Kidney (tissue), 14 donors: Measurements from ENCODE around the gene LSM3. TPM values are rescaled to one million over a fixed set of nuclear protein-coding genes. Genes with fewer than 3 reads are reported as not detected.

Experiments used
- DNase-seq, 5 donors: peaks; one replicate each; pipeline ENCODE4 v3.0.0-alpha.2; 2013 to 2020
- FAIRE-seq: peaks from 2 replicates; lab custom pipeline; 2012; peaks lifted over from hg19 to GRCh38; lab: Jason Lieb, UNC
- H3K27ac ChIP-seq, 2 donors: one replicate each; pipeline ENCODE4 v1.7.0; 2013; ENCODE audit warnings: low read depth in 2 of 2, low read length in 2 of 2, inconsistent platforms in 1 of 2
- H3K27me3 ChIP-seq: one replicate; pipeline ENCODE4 v1.7.1; 2013; ENCODE audit warnings: low read length, inconsistent platforms; ENCODE audit not compliant: control insufficient read depth, insufficient read depth
- H3K36me3 ChIP-seq, 3 donors: one replicate each; pipeline versions ENCODE4 v1.7.0 to v1.7.1; 2013; ENCODE audit warnings: low read length in 3 of 3, control low read depth in 1 of 3, inconsistent platforms in 1 of 3; ENCODE audit not compliant: insufficient read depth in 3 of 3, control insufficient read depth in 2 of 3
- H3K4me1 ChIP-seq, 3 donors: one replicate each; pipeline versions ENCODE4 v1.7.0 to v1.7.1; 2013; ENCODE audit warnings: low read length in 3 of 3, inconsistent platforms in 1 of 3, low read depth in 1 of 3; ENCODE audit not compliant: control insufficient read depth in 2 of 3, insufficient read depth in 2 of 3
- H3K4me3 ChIP-seq, 3 donors: one replicate each; pipeline versions ENCODE4 v1.7.0 to v1.8.1; 2013; ENCODE audit warnings: low read length in 3 of 3, control low read depth in 1 of 3, inconsistent platforms in 1 of 3
- H3K9ac ChIP-seq, 3 donors: one replicate each; pipeline versions ENCODE4 v1.7.0 to v1.7.1; 2013; ENCODE audit warnings: low read length in 3 of 3, control low read depth in 1 of 3, inconsistent platforms in 1 of 3
- H3K9me3 ChIP-seq, 3 donors: one replicate each; pipeline versions ENCODE4 v1.7.0 to v1.7.1; 2013; ENCODE audit warnings: low read length in 3 of 3, control low read depth in 1 of 3, inconsistent platforms in 1 of 3; ENCODE audit not compliant: control insufficient read depth in 2 of 3, insufficient read depth in 1 of 3
- intact Hi-C: fragments of 100-400 bp; cut with DNase I; formaldehyde crosslinking; loops from one replicate; pipeline ENCODE4 v1.11.1; 2022
- polyA plus RNA-seq: library from polyadenylated mRNA; stranded (reverse); fragments of 350-450 nt; fragmentation: Illumina TruSeq; extraction: RNeasy Lipid Tissue Mini Kit (QIAGEN cat#74804); gene quantifications from one replicate; pipeline ENCODE4 v1.2.3, GENCODE V29; 2014; ENCODE audit warnings: low read depth, low replicate concordance; ENCODE audit not compliant: insufficient read depth
- total RNA-seq: library from RNA; stranded (reverse); fragmentation: NEBNext Ultra II Directional; extraction: Animal tissue kit (Norgen Biotek cat#: 25700); gene quantifications from one replicate; pipeline ENCODE4 v1.2.1, GENCODE V29; 2021
- TF ChIP-seq, protein P1 (sequence below): IDR thresholded peaks from 3 replicates; pipeline ENCODE4 v1.5.1; 2012; ENCODE audit warnings: mild to moderate bottlenecking, moderate library complexity, borderline replicate concordance; ENCODE audit not compliant: insufficient read depth; ENCODE audit errors: extremely low read depth
- donor health status: control.
- donor health status: control.
- donor health status: control.
- donor health status: control.
- donor health status: control.
- donor health status: DM: yes; HTN: yes; CAD: no.
- donor health status: Normal renal cell carcinoma (clear cell type).

Gene LSM3
- total and polyA plus RNA-seq, 2 donors from 2014 or later = 11.9 to 30.2 TPM

DNA sequence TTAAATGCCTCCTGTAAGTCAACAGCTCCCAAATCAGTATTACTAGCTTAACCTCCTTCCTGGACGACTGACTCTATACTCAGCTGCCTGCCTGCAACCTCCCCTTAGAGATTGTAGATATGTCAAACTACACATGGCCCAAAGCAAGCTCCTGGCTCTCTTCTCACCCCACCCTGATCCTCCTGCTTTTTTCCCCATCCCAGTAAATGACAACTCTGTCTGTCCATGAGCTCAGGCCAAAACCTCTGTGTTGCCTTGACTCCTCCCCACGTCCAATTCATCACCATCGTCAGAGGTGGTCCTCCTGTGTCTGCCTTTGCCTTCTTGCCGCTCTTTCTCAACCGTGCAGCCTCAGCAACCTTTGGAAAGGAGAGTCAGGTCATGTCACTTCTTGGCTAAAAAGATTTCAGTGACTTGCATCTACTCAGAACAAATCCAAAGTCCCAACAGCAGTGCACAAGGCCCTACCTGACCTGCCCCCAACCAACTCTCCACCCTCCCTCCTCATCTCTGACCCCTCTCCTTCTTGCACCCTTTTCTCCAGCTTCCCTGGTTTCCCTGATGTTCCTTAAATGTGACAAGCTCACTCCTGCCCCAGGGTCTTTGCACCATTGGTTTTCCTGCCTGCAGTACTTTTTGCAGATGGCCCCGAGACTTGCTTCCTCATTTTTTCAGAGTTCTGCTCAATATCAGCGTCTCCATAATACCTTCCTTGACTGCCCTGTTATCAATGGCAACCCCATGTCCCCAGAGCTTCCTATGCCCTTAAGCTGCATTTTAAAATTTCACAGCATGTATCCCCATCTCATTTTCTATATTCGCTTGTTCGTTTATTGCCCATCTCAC, 52.8 kb downstream of the LSM3 start:
- no peaks in the 10 kb centered on the region for H3K9me3 ChIP-seq
- H3K9ac ChIP-seq = no peak overlapping the region
- H3K4me1 ChIP-seq = peaks cover 0 to 7% (median 0%) of the 10 kb centered on the region in 3 donors
- FAIRE-seq (no peak), DNase-seq (peak in 1 of 5 donors; percentile 4)
- TF ChIP-seq, protein P1, sequence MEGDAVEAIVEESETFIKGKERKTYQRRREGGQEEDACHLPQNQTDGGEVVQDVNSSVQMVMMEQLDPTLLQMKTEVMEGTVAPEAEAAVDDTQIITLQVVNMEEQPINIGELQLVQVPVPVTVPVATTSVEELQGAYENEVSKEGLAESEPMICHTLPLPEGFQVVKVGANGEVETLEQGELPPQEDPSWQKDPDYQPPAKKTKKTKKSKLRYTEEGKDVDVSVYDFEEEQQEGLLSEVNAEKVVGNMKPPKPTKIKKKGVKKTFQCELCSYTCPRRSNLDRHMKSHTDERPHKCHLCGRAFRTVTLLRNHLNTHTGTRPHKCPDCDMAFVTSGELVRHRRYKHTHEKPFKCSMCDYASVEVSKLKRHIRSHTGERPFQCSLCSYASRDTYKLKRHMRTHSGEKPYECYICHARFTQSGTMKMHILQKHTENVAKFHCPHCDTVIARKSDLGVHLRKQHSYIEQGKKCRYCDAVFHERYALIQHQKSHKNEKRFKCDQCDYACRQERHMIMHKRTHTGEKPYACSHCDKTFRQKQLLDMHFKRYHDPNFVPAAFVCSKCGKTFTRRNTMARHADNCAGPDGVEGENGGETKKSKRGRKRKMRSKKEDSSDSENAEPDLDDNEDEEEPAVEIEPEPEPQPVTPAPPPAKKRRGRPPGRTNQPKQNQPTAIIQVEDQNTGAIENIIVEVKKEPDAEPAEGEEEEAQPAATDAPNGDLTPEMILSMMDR = no peak
- H3K36me3 ChIP-seq = no peaks in the 10 kb centered on the region
- no peak overlapping the region for H3K4me3 ChIP-seq
- intact Hi-C loops = no loop called here
- H3K27ac ChIP-seq = no peak overlapping the region
- H3K27me3 ChIP-seq = no peaks in the 10 kb centered on the region

DNA sequence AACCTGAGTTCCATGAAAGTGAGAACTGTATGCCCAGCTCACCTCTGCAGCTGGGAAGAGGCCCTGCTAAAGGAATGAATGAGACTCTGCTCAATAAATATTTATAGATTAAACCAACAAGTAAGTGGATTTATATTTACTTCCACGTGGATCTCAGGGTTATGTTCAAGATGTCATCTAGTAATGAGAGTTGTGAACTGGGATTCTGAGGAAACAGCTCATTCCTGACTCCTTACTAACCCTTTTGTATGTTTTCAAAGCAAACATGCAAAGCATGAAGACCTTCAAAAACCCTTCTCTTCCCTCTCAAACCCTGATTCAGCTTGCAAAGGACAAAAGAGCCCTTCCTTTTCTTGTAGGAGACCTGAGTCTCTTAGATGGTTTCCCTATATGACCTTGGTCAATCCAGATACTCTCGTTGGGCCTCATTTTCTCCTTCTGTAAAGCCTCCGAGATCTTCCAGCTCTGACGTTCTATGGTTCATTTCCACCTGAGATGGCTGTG, 53.4 kb downstream of the LSM3 start:
- no peak for DNase-seq
- Histone ChIP-seq H3K36me3 (no peaks in the 10 kb centered on the region), H3K27ac (no peak overlapping the region), H3K27me3 (no peaks in the 10 kb centered on the region), H3K9ac (no peak overlapping the region), H3K4me1 (peaks cover 0 to 7% (median 0%) of the 10 kb centered on the region in 3 donors), H3K4me3 (no peak overlapping the region), H3K9me3 (no peaks in the 10 kb centered on the region)
- no peak for FAIRE-seq
- intact Hi-C loops = no loop called here
- TF ChIP-seq, protein P1 = no peak

DNA sequence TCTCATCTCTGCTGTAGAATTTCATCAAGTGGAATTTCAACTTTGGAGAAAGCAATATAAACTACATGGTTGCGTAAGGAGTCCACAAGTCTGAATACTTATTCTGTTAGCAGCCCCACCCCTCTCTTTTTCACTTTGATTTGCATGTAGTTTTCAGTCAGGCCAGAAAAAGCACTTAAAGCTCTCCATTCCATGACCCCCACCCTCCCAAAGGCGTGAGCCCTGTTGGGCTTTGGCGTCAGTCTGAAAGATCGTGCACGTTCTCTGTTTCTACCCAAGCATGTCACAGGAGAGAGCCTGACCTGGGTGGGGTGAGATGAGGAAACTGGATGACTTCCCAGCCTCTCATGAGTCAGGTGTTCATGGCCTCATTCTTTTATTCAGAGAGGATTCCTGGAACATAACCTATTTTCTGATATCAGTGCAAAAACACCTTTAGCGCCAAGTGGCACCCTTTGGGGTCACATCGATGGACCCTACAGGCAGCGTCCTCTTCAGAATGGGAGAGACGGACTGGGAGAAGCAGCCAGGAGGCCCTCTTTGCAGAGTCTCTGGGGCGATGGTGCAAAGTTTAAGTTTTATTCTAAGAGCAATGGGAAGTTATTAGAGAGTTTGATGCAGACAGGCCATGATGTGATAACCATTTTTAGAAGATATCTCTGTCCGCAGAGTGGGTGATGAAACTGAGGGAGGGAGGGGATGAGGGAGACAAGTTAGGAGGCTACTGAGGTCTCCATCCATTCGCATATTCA, 55.8 kb downstream of the LSM3 start:
- peak overlapping the region in 1 of 2 donors; percentile 71 for H3K27ac ChIP-seq

More for the DNA sequence above, 55.8 kb downstream of the LSM3 start:
- Histone ChIP-seq H3K4me1 (peaks cover 0 to 5% (median 0%) of the 10 kb centered on the region in 3 donors), H3K4me3 (no peak overlapping the region), H3K27me3 (no peaks in the 10 kb centered on the region), H3K9ac (no peak overlapping the region), H3K9me3 (no peaks in the 10 kb centered on the region), H3K36me3 (no peaks in the 10 kb centered on the region)
- DNase-seq = peak in 2 of 5 donors; percentile 27 to 89
- no peak for FAIRE-seq
- TF ChIP-seq, protein P1 = no peak
- intact Hi-C loops = no loop called here
